HL-60 (cell line): Measurements from ENCODE around the gene ANXA11.

Source experiments
- DNase-seq, 2 experiments: peaks; one replicate each; pipeline ENCODE4 v3.0.0-alpha.2; 2010 to 2020; ENCODE audit warnings: low read depth in 1 of 2, low spot score in 1 of 2
- H3K27ac ChIP-seq: fragments of 250-450 bp; sonication (Bioruptor Pico); replicated peaks from 2 replicates; pipeline ENCODE4 v1.5.1; 2020; ENCODE audit warnings: mild to moderate bottlenecking, moderate library complexity
- H3K27me3 ChIP-seq: fragments of 250-450 bp; sonication (Bioruptor Pico); 2 replicates; pipeline ENCODE4 v1.5.1; 2021; ENCODE audit warnings: mild to moderate bottlenecking, moderate library complexity; ENCODE audit not compliant: insufficient read depth, poor library complexity, severe bottlenecking
- H3K4me3 ChIP-seq: replicated peaks from 2 replicates; pipeline ENCODE4 v1.5.1; 2011; ENCODE audit warnings: mild to moderate bottlenecking, control low read depth, low read length; ENCODE audit not compliant: insufficient read depth
- GABPA ChIP-seq: IDR thresholded peaks from 2 replicates; pipeline ENCODE4 v1.6.1; 2012; ENCODE audit warnings: low read depth
- POLR2AphosphoS5 ChIP-seq: IDR thresholded peaks from 2 replicates; pipeline ENCODE4 v1.6.1; 2012; ENCODE audit warnings: low read depth
- REST ChIP-seq: IDR thresholded peaks from 2 replicates; pipeline ENCODE4 v1.6.1; 2012; ENCODE audit warnings: low read depth; ENCODE audit not compliant: insufficient replicate concordance
- SPI1 ChIP-seq: IDR thresholded peaks from 2 replicates; pipeline ENCODE4 v1.6.1; 2012; ENCODE audit warnings: low read depth, mild to moderate bottlenecking, borderline replicate concordance
- TF ChIP-seq, protein P1 (sequence below): IDR thresholded peaks from one replicate; pipeline ENCODE4 v1.5.1; 2011; ENCODE audit warnings: low read length, control low read depth, inconsistent platforms; ENCODE audit not compliant: insufficient read depth

The ANXA11 gene

DNA sequence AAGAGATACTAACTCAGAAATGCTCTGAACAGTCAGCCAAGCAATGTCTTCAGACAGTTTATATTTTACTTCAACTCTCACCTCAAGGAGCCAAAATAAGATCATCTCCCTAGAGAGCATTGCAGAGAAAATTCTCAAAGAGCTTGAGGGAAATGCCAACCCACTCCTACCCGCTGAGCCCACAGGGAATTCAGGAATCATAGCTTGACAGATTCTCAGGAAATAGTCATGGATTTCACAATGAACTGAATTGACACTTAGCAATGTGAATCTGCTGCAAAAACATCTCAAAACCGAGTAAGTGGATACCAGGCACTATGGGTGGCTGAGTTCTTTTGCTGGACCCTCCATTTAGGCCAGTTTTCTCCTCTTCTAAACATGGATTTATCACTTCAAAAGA is 82.6 kb downstream of the ANXA11 start:
- no peak for DNase-seq
- Histone ChIP-seq H3K27me3 (no peaks in the 10 kb centered on the region), H3K4me3 (no peak overlapping the region), H3K27ac (no peak overlapping the region)
- TF ChIP-seq SPI1: no peak
- TF ChIP-seq GABPA: no peak
- TF ChIP-seq, protein P1, sequence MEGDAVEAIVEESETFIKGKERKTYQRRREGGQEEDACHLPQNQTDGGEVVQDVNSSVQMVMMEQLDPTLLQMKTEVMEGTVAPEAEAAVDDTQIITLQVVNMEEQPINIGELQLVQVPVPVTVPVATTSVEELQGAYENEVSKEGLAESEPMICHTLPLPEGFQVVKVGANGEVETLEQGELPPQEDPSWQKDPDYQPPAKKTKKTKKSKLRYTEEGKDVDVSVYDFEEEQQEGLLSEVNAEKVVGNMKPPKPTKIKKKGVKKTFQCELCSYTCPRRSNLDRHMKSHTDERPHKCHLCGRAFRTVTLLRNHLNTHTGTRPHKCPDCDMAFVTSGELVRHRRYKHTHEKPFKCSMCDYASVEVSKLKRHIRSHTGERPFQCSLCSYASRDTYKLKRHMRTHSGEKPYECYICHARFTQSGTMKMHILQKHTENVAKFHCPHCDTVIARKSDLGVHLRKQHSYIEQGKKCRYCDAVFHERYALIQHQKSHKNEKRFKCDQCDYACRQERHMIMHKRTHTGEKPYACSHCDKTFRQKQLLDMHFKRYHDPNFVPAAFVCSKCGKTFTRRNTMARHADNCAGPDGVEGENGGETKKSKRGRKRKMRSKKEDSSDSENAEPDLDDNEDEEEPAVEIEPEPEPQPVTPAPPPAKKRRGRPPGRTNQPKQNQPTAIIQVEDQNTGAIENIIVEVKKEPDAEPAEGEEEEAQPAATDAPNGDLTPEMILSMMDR: no peak
- TF ChIP-seq POLR2AphosphoS5: no peak
- TF ChIP-seq REST: no peak

DNA sequence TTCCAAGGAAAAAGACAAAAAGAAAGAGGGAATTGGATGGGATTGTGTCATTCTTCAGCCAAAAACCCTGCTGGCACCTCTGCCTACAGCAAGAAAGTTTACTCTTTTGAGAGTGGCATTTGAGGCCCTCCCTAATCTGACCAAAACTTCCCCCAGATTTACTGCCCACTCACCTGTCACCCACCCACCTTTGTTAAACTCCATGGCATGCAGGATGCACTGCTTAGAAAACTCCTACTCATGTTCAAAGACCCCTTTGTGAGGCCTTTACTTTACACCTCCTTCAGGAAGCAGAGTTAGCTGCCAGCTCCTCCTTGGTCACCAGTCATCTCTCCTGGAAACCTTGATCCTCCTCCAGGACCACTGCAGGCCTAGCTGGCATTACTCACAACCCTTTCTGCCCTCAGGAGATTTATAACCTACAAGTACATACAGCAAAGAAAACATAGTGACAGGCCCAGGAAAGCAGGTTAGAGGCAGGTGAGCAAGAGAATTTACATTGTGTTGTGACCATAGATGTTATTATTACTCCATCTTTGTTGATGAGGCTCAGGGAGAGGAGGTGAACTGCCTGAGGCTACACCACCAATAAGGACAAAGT is 83.1 kb downstream of the ANXA11 start:
- Histone ChIP-seq H3K27me3 (no peaks in the 10 kb centered on the region), H3K4me3 (no peak overlapping the region), H3K27ac (no peak overlapping the region)
- no peak for DNase-seq
- TF ChIP-seq, protein P1: no peak
- TF ChIP-seq SPI1 (no peak), GABPA (no peak), REST (no peak), POLR2AphosphoS5 (no peak)

GRCh38 chr10:80118669-80119068 is 86.7 kb downstream of the ANXA11 start:
- Histone ChIP-seq H3K27me3 (no peaks in the 10 kb centered on the region), H3K27ac (no peak overlapping the region), H3K4me3 (no peak overlapping the region)
- DNase-seq: no peak
- TF ChIP-seq REST (no peak), POLR2AphosphoS5 (no peak), SPI1 (no peak), GABPA (no peak)
- TF ChIP-seq, protein P1: no peak
